Left lung (tissue), 10 donors: ENCODE measurements around the gene ARAF. TPM values are rescaled to one million over a fixed set of nuclear protein-coding genes. Genes with fewer than 3 reads are reported as not detected.
"Not testable (repeated sequence)": the region's sequence is repeated elsewhere in the genome, so short reads cannot be mapped to it uniquely, and the experiment has no call there.

Experiments used
- ATAC-seq: fragments of 200-7000 bp; cut with Tn5 transposase; one replicate; pipeline ENCODE4 v1.9.1; 2020; ENCODE audit warnings: moderate library complexity
- DNase-seq, 4 donors: peaks; one replicate each; pipeline ENCODE4 v3.0.0-alpha.2; 2013 to 2020
- H3K27ac ChIP-seq, 2 donors: fragments of 200-600 bp; sonication (generic) in 1 of 2; one replicate each; pipeline versions ENCODE4 v1.5.0 to v1.8.0; 2020 to 2021
- H3K27me3 ChIP-seq, 2 donors: fragments of 200-600 bp; sonication (generic) in 1 of 2; one replicate each; pipeline versions ENCODE4 v1.5.0 to v1.8.0; 2020 to 2021
- H3K36me3 ChIP-seq, 2 donors: fragments of 200-600 bp; sonication (generic) in 1 of 2; one replicate each; pipeline versions ENCODE4 v1.5.0 to v1.8.0; 2020 to 2021
- H3K4me1 ChIP-seq, 2 donors: fragments of 200-600 bp; one replicate each; pipeline ENCODE4 v1.8.0; 2021
- H3K4me3 ChIP-seq, 2 donors: fragments of 200-600 bp; sonication (generic) in 1 of 2; one replicate each; pipeline versions ENCODE4 v1.5.0 to v1.8.0; 2020 to 2021; ENCODE audit warnings: mild to moderate bottlenecking in 1 of 2
- H3K9me3 ChIP-seq, 2 donors: fragments of 200-600 bp; sonication (generic) in 1 of 2; one replicate each; pipeline versions ENCODE4 v1.5.0 to v1.8.0; 2020 to 2021
- CTCF ChIP-seq, 2 donors: fragments of 200-600 bp; sonication (generic) in 1 of 2; IDR thresholded peaks; one replicate each; pipeline versions ENCODE4 v1.5.0 to v1.8.0; 2021; ENCODE audit warnings: antibody characterized with exemption in 2 of 2
- intact Hi-C, 2 donors: fragments of 100-400 bp; cut with DNase I; formaldehyde crosslinking; loops; one replicate each; pipeline versions ENCODE4 v1.11.2 to v1.14.2; 2022
- polyA plus RNA-seq, 6 donors: library from polyadenylated mRNA; unstranded; fragments of 120-200 nt; gene quantifications; one replicate each; pipeline ENCODE4 v1.2.1, GENCODE V29; 2013; ENCODE audit not compliant: insufficient read length in 6 of 6
- total RNA-seq, 2 donors: library from RNA; stranded (reverse); fragmentation: NEBNext Ultra II Directional; extraction: Animal tissue kit (Norgen Biotek cat#: 25700); gene quantifications; one replicate each; pipeline ENCODE4 v1.2.1, GENCODE V29; 2021
- donor health status: DM: no; HTN: yes; CAD: no.
- donor health status: DM: no; HTN: no; CAD: no.

ARAF gene
- total and polyA plus RNA-seq, 8 donors, result 47.5 to 93.1 (median 54.4) TPM

DNA sequence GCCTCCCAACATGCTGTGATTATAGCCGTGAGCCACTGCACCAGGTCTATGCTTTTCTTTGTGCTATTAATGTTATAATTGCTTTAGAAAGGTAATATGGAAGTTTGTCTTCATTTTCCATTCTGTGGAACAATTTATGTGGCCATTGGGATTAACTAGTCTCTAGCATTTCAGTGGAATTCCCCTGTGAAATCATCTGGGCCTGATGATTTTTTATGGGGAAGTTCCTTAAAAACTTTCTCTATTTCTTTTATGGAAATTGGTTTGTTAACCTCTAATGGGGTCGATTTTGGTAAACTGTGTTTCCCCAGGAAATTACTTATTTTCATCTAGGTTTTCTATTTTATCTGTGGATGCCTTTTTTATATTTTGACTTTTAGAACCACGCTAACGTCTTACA is 32.5 kb downstream of the ARAF start:
- H3K4me1 ChIP-seq, result no peaks in the 10 kb centered on the region
- ATAC-seq (no peak), DNase-seq (no peak)
- no peaks in the 10 kb centered on the region for H3K36me3 ChIP-seq
- no peak overlapping the region for H3K27ac ChIP-seq
- no peaks in the 10 kb centered on the region for H3K27me3 ChIP-seq
- intact Hi-C loops, result no loop called here
- peaks cover 0 to 2% of the 10 kb centered on the region in 2 donors for H3K9me3 ChIP-seq
- no peak for TF ChIP-seq CTCF (IDR thresholded peaks at IDR 0.05)
- no peak overlapping the region for H3K4me3 ChIP-seq

DNA sequence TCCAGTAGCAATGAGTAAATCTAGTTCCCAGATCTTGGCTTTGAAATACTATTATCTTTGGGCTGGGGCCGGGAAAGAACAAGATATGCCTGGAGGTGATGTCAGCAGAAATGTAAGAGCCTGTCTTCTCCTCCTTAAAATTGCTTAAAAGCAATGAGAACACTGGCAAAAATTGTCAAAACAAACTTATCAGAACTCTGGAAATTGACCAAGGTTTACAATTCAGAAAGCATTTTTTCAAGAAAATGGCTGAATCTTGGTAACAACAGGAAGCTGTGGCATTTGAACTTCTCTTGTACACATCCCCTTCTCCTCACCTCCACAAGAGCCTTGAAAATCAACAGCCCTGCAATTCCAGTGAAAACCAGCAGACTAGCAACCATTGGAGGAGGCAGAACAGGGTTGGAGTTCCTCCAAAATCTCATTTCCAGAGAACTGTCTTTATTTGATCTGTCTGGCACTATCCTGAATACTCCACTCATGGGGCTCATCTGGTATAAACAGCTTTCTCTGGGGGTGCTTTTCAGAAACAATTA is 34.8 kb downstream of the ARAF start:
- no peak overlapping the region for H3K4me3 ChIP-seq
- no peak overlapping the region for H3K27ac ChIP-seq
- H3K36me3 ChIP-seq, result no peaks in the 10 kb centered on the region
- H3K4me1 ChIP-seq, result no peaks in the 10 kb centered on the region
- H3K27me3 ChIP-seq, result no peaks in the 10 kb centered on the region
- DNase-seq, result no peak
- no peak for TF ChIP-seq CTCF (IDR thresholded peaks at IDR 0.05)
- peaks cover 0 to 2% of the 10 kb centered on the region in 2 donors for H3K9me3 ChIP-seq
- no peak for ATAC-seq
- intact Hi-C loops, result no loop called here

DNA sequence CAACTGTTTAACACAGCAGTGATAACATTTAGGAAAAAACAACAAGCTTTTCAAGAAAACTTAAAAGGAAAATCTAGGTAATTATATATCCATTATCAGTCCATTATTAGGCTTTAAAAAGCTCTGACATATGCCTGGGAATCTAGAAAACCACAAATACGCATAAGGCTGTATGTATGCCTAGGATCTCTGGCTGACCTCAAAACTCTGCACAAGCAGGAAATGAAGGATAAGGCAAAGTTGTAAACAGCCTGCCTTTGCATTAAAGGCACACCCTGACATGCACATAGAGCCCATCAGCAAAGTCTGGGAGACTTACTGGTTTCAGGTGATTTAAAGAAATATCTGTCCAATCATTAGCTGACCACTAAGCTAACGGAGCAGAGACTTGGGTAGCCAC is 35.3 kb downstream of the ARAF start:
- Histone ChIP-seq H3K4me1 (no peaks in the 10 kb centered on the region), H3K27me3 (no peaks in the 10 kb centered on the region), H3K27ac (no peak overlapping the region), H3K4me3 (no peak overlapping the region), H3K9me3 (peaks cover 0 to 2% of the 10 kb centered on the region in 2 donors), H3K36me3 (no peaks in the 10 kb centered on the region)
- TF ChIP-seq CTCF (IDR thresholded peaks at IDR 0.05), result no peak
- intact Hi-C loops, result no loop called here
- ATAC-seq (no peak), DNase-seq (no peak)

GRCh38 chrX:47597222-47597621 is 36.2 kb downstream of the ARAF start:
- H3K36me3 ChIP-seq, result no peaks in the 10 kb centered on the region
- no peak for TF ChIP-seq CTCF (IDR thresholded peaks at IDR 0.05)
- H3K27ac ChIP-seq, result no peak overlapping the region
- peaks cover 0 to 2% of the 10 kb centered on the region in 2 donors for H3K9me3 ChIP-seq
- H3K4me1 ChIP-seq, result no peaks in the 10 kb centered on the region
- H3K4me3 ChIP-seq, result no peak overlapping the region
- DNase-seq, result no peak
- ATAC-seq, result no peak
- intact Hi-C loops, result no loop called here
- H3K27me3 ChIP-seq, result no peaks in the 10 kb centered on the region

DNA sequence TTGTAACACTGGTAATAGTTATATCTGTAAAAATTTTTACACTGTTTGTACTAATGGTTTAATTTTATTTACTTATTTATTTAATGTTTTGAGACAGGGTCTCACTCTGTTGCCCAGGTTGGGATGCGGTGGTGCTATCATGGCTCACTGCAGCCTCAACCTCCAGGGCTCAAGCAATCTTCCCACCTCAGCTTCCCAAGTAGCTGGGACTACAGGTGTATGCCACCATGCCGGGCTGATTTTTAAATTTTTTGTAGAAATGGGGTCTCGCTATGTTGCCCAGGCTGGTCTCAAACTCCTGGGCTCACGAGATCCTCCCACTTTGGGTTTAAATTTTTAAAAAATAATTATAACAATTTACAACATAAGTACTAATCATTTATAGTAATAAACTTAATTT is 42.1 kb downstream of the ARAF start:
- H3K36me3 ChIP-seq, H3K4me1 ChIP-seq, H3K9me3 ChIP-seq, H3K27ac ChIP-seq, intact Hi-C loops, DNase-seq, ATAC-seq, H3K4me3 ChIP-seq, H3K27me3 ChIP-seq: not testable (repeated sequence)

DNA sequence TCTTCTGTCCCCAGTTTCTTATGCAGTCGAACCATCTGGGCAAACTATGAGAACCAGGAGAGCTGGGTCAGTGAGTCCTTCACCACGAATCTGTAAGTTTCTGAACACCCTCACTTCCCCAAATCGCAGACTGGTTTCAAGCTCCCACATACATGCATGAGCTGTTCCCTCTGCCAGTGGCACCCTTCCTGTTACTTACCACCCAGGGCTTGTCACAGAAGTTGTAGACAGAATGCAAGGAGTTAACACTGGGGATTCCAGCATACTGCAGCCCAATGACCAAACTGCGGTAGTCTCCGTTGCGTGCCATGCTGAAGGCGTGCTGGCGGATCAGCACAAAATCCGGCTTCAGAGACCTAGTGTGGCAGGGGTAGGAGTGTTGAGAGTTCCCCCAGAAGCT is 44.0 kb downstream of the ARAF start:
- H3K4me3 ChIP-seq, result no peak overlapping the region
- H3K9me3 ChIP-seq, result no peaks in the 10 kb centered on the region
- H3K27me3 ChIP-seq, result no peaks in the 10 kb centered on the region
- TF ChIP-seq CTCF (IDR thresholded peaks at IDR 0.05), result no peak
- no peak overlapping the region for H3K27ac ChIP-seq
- no peaks in the 10 kb centered on the region for H3K36me3 ChIP-seq
- H3K4me1 ChIP-seq, result peaks cover 0 to 4% of the 10 kb centered on the region in 2 donors
- no peak for ATAC-seq
- DNase-seq, result no peak
- intact Hi-C loops, result no loop called here
